Endothelial cell of umbilical vein (primary cell): ENCODE results near the gene SCAANT1. TPM values are rescaled to one million over a fixed set of nuclear protein-coding genes. Genes with fewer than 3 reads are reported as not detected.

Experiments used
- BruUV-seq: library from RNA; stranded (reverse); fragments of 400-500 nt; replicated peaks from 2 replicates; lab custom pipeline; 2021; lab: Mats Ljungman, UMichigan
- CTCF ChIA-PET: fragments of 300-600, 350-600 bp; sonication (Branson Sonifier 250); formaldehyde crosslinking; loops from one replicate; lab custom pipeline; 2021; ENCODE audit warnings: antibody characterized with exemption, inconsistent platforms; lab: Charles Lee
- POLR2A ChIA-PET: fragments of 300-600, 350-600 bp; sonication (Branson Sonifier 250); formaldehyde crosslinking; loops from one replicate; lab custom pipeline; 2021; ENCODE audit warnings: antibody characterized with exemption, inconsistent platforms; lab: Charles Lee
- DNase-seq: peaks from one replicate; pipeline ENCODE4 v3.0.0-alpha.2; 2011; ENCODE audit warnings: low read depth, low spot score
- FAIRE-seq: peaks from 2 replicates; lab custom pipeline; 2011; peaks lifted over from hg19 to GRCh38; lab: Jason Lieb, UNC
- H2AFZ ChIP-seq: 2 replicates; pipeline ENCODE4 v1.6.0; 2012; ENCODE audit warnings: low read depth, low read length, control low read depth, inconsistent platforms
- H3K27ac ChIP-seq: 2 replicates; pipeline ENCODE4 v1.5.1; 2011; ENCODE audit warnings: low read depth, mild to moderate bottlenecking, control low read depth, low read length, moderate library complexity; ENCODE audit not compliant: insufficient read depth
- H3K27me3 ChIP-seq, 2 experiments: 2 replicates each; pipeline versions ENCODE4 v1.6.0 to v1.6.1; 2011; ENCODE audit warnings: low read length in 2 of 2, mixed read lengths in 1 of 2; ENCODE audit not compliant: control insufficient read depth in 2 of 2, insufficient read depth in 2 of 2
- H3K36me3 ChIP-seq, 2 experiments: 2 replicates in 1 of 2; 3 replicates in 1 of 2; pipeline ENCODE4 v1.5.1; 2011; ENCODE audit warnings: low read length in 2 of 2, mild to moderate bottlenecking in 1 of 2, moderate library complexity in 1 of 2; ENCODE audit not compliant: control insufficient read depth in 2 of 2, insufficient read depth in 2 of 2; ENCODE audit errors: extremely low read depth in 1 of 2
- H3K4me1 ChIP-seq: 3 replicates; pipeline ENCODE4 v1.5.1; 2011; ENCODE audit warnings: mild to moderate bottlenecking, low read length; ENCODE audit not compliant: control insufficient read depth, insufficient read depth; ENCODE audit errors: extremely low read depth
- H3K4me2 ChIP-seq: 2 replicates; pipeline ENCODE4 v1.6.1; 2011; ENCODE audit warnings: low read length, control low read depth, mixed read lengths; ENCODE audit not compliant: insufficient read depth
- H3K4me3 ChIP-seq, 3 experiments: fragments of 200-600 bp in 1 of 3; sonication (generic), shearing (Covaris generic) in 1 of 3; replicated peaks in 1 of 3; 2 replicates each; pipeline ENCODE4 v1.5.1; 2011 to 2016; ENCODE audit warnings: control low read depth in 3 of 3, low read length in 3 of 3, mild to moderate bottlenecking in 2 of 3, inconsistent platforms in 1 of 3, low read depth in 1 of 3, moderate library complexity in 1 of 3; ENCODE audit not compliant: insufficient read depth in 1 of 3
- H3K79me2 ChIP-seq: 2 replicates; pipeline ENCODE4 v1.6.0; 2012; ENCODE audit warnings: low read length, inconsistent platforms; ENCODE audit not compliant: control insufficient read depth, insufficient read depth
- H3K9ac ChIP-seq: replicated peaks from 2 replicates; pipeline ENCODE3; 2011; ENCODE audit warnings: low read length, control low read depth; ENCODE audit not compliant: insufficient read depth; ENCODE audit errors: extremely low read depth
- H3K9me1 ChIP-seq: replicated peaks from 3 replicates; pipeline ENCODE4 v1.6.0; 2011; ENCODE audit warnings: mild to moderate bottlenecking, low read length; ENCODE audit not compliant: control insufficient read depth, insufficient read depth; ENCODE audit errors: extremely low read depth
- H3K9me3 ChIP-seq: replicated peaks from 2 replicates; pipeline ENCODE4 v1.5.1; 2012; ENCODE audit warnings: low read length, inconsistent platforms; ENCODE audit not compliant: control insufficient read depth, insufficient read depth
- H4K20me1 ChIP-seq: replicated peaks from 2 replicates; pipeline ENCODE3; 2011; ENCODE audit warnings: mild to moderate bottlenecking, low read length; ENCODE audit not compliant: control insufficient read depth, insufficient read depth; ENCODE audit errors: extremely low read depth
- CTCF ChIP-seq, 2 donors: IDR thresholded peaks; 1 replicate in 1 of 2; 2 replicates in 1 of 2; pipeline ENCODE4 v1.5.1; 2011; ENCODE audit warnings: low read length in 2 of 2, mild to moderate bottlenecking in 2 of 2, moderate library complexity in 2 of 2, control low read depth in 1 of 2, inconsistent platforms in 1 of 2, low read depth in 1 of 2; ENCODE audit not compliant: insufficient read depth in 1 of 2; ENCODE audit errors: extremely low read depth in 1 of 2
- EZH2 ChIP-seq: IDR thresholded peaks from 2 replicates; pipeline ENCODE4 v1.6.1; 2012; ENCODE audit warnings: borderline replicate concordance, low read depth, mild to moderate bottlenecking, moderate library complexity, low read length, inconsistent platforms; ENCODE audit not compliant: severe bottlenecking
- FOS ChIP-seq: IDR thresholded peaks from 2 replicates; pipeline ENCODE4 v1.6.1; 2011; ENCODE audit warnings: mild to moderate bottlenecking, low read length, moderate library complexity, borderline replicate concordance; ENCODE audit not compliant: insufficient read depth
- GATA2 ChIP-seq: IDR thresholded peaks from 2 replicates; pipeline ENCODE4 v1.7.0; 2011; ENCODE audit warnings: low read depth, mild to moderate bottlenecking, moderate library complexity, mixed read lengths, low read length; ENCODE audit not compliant: insufficient read length, insufficient read depth
- JUN ChIP-seq: IDR thresholded peaks from 2 replicates; pipeline ENCODE4 v1.6.1; 2011; ENCODE audit warnings: borderline replicate concordance, low read depth; ENCODE audit not compliant: insufficient read length, insufficient read depth
- MYC ChIP-seq: IDR thresholded peaks from one replicate; pipeline ENCODE4 v1.6.1; 2011; ENCODE audit warnings: mild to moderate bottlenecking, low read depth, low read length
- POLR2A ChIP-seq: IDR thresholded peaks from 2 replicates; pipeline ENCODE4 v1.6.1; 2012; ENCODE audit warnings: low read depth, mild to moderate bottlenecking, control low read depth, low read length
- POLR2AphosphoS5 ChIP-seq: IDR thresholded peaks from 2 replicates; pipeline ENCODE4 v1.6.1; 2012; ENCODE audit warnings: low read depth, mild to moderate bottlenecking, control low read depth, low read length, moderate library complexity; ENCODE audit not compliant: insufficient read depth
- dilution Hi-C: fragments of 300-500 bp; cut with MboI; formaldehyde crosslinking; loops from one replicate; pipeline ENCODE4 v1.15.0; 2019; ENCODE audit warnings: low sequenced_read_pairs; ENCODE audit not compliant: extremely low pct_ligation_motif_present
- intact Hi-C: fragments of 100-400 bp; cut with micrococcal nuclease; formaldehyde crosslinking; loops from one replicate; pipeline ENCODE4 v1.10.0; 2022
- polyA plus RNA-seq, 4 experiments: library from polyadenylated mRNA; depleted of rRNA in 3 of 4; stranded (reverse) in 3 of 4; unstranded in 1 of 4; fragments of >200 nt; gene quantifications; 2 replicates each; pipeline versions ENCODE4 v1.2.1 to v1.2.3, GENCODE V29; 2011 to 2012; ENCODE audit warnings: missing spikeins in 1 of 4
- total RNA-seq: library from RNA; stranded (reverse); gene quantifications from 2 replicates; pipeline ENCODE4 v1.2.3, GENCODE V29; 2021
- TF ChIP-seq, protein P1 (sequence below): IDR thresholded peaks from 2 replicates; pipeline ENCODE4 v1.6.1; 2011; ENCODE audit not compliant: insufficient read depth, insufficient read length

The SCAANT1 gene
- total and polyA plus RNA-seq, 2 donors (not counting 3 experiments of a cell fraction or from before 2014, with no cell fraction given) = not detected

DNA sequence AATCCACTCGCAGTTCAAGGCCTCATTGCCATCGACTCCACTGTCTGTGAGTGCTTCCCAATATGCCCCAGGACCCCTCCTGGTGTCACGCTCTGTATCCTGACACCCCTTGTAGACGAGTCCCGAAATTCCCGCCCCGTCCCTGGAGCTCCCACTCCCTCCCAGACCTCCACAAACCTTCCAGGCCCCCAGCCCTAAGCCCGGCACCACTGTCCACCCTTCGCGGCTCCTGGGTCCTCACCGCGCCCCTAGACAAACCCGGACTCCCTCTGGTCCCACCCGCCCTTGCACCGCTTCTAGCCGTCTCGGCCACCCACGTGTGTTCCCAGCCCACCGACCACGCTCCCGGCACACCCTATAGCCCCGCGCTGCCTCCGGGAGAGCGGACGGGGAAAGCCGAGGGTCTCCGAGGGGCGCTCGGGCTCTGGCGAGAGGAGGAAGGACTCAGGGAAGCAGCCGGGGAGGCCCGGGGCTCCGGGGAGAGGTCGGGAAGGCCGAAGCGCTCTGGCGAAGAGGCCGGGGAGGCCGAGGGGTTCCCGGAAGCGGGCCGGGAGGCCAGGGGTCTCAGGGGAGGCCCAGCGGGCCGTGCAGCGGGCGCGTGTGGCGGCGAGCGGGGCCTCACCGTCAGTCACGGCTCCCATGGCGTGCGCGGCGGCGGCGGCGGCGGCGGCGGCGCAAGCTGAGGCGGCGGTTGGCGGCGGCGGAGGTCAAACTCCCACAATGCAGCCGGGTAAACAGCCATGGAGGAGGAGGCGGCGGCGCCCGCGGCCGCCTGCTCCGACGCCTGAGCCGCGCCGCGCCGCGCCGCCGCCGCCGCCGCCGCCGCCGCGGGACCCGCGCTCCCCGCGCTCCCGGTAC is 48.8 kb downstream of the SCAANT1 start, which contains the start of the genes ATXN7 and THOC7:
TSS of gene ATXN7 (plus strand) at position 718 of the 858 bp plus-strand sequence. CDS start 48,732 bp downstream, outside the sequence.
TSS of gene THOC7 (minus strand) at position 656 of the 858 bp plus-strand sequence. CDS start at position 641, 15 bp downstream.
- intact Hi-C loops = loop anchor here (1.0 to 5.0 kb wide), 3 partner anchors 49 to 129 kb away; partner anchors contain the start of gene SCAANT1
- POLR2A ChIA-PET = no interaction called here
- peak; percentile 50 for DNase-seq
- Histone ChIP-seq H2AFZ (peak within 1 kb of the TSS; percentile 78), H3K27me3 (no peaks in the 10 kb centered on the region), H3K9me3 (no peaks in the 10 kb centered on the region), H3K79me2 (peaks cover 63% of the 10 kb centered on the region), H3K9me1 (no peaks in the 10 kb centered on the region), H3K4me2 (peak within 1 kb of the TSS; percentile 93), H3K4me3 (peak within 1 kb of the TSS; percentile 42 to 99 (median 68)), H3K36me3 (no peaks in the 10 kb centered on the region), H4K20me1 (no peaks in the 10 kb centered on the region), H3K4me1 (peaks cover 12% of the 10 kb centered on the region), H3K9ac (peak within 1 kb of the TSS; percentile 93), H3K27ac (peak within 1 kb of the TSS; percentile 75)
- dilution Hi-C loops = no loop called here
- CTCF ChIA-PET = interaction anchor here (1.3 kb wide), 1 partner anchor 45 kb away, joined by 4 read pairs; no protein-coding TSS in a partner anchor
- FAIRE-seq = no peak
- no TSS peak for BruUV-seq
- TF ChIP-seq POLR2AphosphoS5 (peak; percentile 49), GATA2 (no peak), EZH2 (no peak), MYC (no peak)

DNA sequence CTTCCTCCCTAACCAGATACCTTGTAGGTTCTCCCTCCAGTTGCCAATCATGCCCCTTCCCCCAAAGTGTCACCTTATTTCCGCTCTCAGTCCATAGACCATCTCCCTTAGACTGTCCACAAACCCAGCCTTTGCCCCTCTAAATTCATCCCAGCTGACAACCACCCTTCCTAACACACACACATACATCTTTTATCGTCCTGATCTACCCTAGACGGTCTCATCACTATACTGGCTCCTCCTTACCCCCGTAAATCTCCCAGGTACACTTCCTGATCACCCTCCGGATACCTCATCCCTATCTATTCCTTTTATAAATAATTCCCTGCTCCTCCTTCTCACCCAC is 49.4 kb downstream of the SCAANT1 start:
- Histone ChIP-seq H3K27ac (peak overlapping the region; percentile 75), H2AFZ (peak overlapping the region; percentile 78), H4K20me1 (no peaks in the 10 kb centered on the region), H3K4me1 (peaks cover 15% of the 10 kb centered on the region), H3K4me2 (peak overlapping the region; percentile 93), H3K9ac (peak overlapping the region; percentile 93), H3K36me3 (no peaks in the 10 kb centered on the region), H3K4me3 (peak overlapping the region; percentile 42 to 99 (median 62)), H3K79me2 (peaks cover 65% of the 10 kb centered on the region), H3K9me1 (no peaks in the 10 kb centered on the region), H3K27me3 (no peaks in the 10 kb centered on the region), H3K9me3 (no peaks in the 10 kb centered on the region)
- intact Hi-C loops = loop anchor here (5.0 kb wide), 1 partner anchor 100 kb away; no protein-coding TSS in a partner anchor
- dilution Hi-C loops = no loop called here
- TF ChIP-seq, protein P1, sequence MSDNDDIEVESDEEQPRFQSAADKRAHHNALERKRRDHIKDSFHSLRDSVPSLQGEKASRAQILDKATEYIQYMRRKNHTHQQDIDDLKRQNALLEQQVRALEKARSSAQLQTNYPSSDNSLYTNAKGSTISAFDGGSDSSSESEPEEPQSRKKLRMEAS = no peak
- TF ChIP-seq EZH2 (no peak), CTCF (IDR thresholded peaks at IDR 0.05; ENCODE audit: extremely low read depth in 1 of 2, insufficient read depth in 1 of 2, low read depth in 1 of 2, low read length in 2 of 2) (no peak), GATA2 (no peak), POLR2AphosphoS5 (no peak), POLR2A (no peak), FOS (no peak), JUN (no peak), MYC (no peak)
- FAIRE-seq = no peak
- BruUV-seq = no TSS peak
- DNase-seq = no peak
- CTCF ChIA-PET = no interaction called here
- POLR2A ChIA-PET = interaction anchor here (0.6 kb wide), 1 partner anchor 158 kb away, joined by 4 read pairs; no protein-coding TSS in a partner anchor
